K562 (cell line): Measurements from ENCODE around the gene ZNF554. TPM values are rescaled to one million over a fixed set of nuclear protein-coding genes. Genes with fewer than 3 reads are reported as not detected.

ENCODE experiments used
- JUN ChIP-seq, 2 experiments: sonication (generic) in 1 of 2; formaldehyde crosslinking in 1 of 2; IDR thresholded peaks; 2 replicates each; pipeline versions ENCODE4 v1.6.1 to v1.8.0; 2012 to 2022; ENCODE audit warnings: borderline replicate concordance in 2 of 2, mild to moderate bottlenecking in 2 of 2, improper control_type of control experiment in 1 of 2, low read depth in 1 of 2, low read length in 1 of 2, missing genetic modification reagents in 1 of 2
- ZNF395 ChIP-seq: fragments of 200-800 bp; sonication (Bioruptor generic); IDR thresholded peaks from 2 replicates; pipeline ENCODE4 v1.6.1; 2017; ENCODE audit warnings: missing genetic modification characterization, missing compliant biosample characterization
- polyA plus RNA-seq, 8 experiments: library from polyadenylated mRNA; depleted of rRNA in 4 of 8; stranded (reverse) in 5 of 8; unstranded in 3 of 8; fragments of >200 nt; fragmentation: Nextera tagmentation in 2 of 8; fragmentation: Illumina TruSeq in 1 of 8; extraction: Ambion mirVana in 2 of 8; extraction: Trizol in 1 of 8; gene quantifications; 2 replicates each; pipeline versions ENCODE4 v1.2.1 to v1.2.3, GENCODE V29; 2011 to 2014; ENCODE audit warnings: inconsistent platforms in 1 of 8, missing spikeins in 1 of 8
- total RNA-seq, 7 experiments: library from RNA; depleted of rRNA in 6 of 7; stranded (reverse); fragments of >200 nt in 6 of 7; fragmentation: Illumina TruSeq in 2 of 7; extraction: Trizol in 2 of 7; gene quantifications; 2 replicates each; pipeline versions ENCODE4 v1.2.1 to v1.2.3, GENCODE V29; 2011 to 2021; ENCODE audit warnings: low replicate concordance in 1 of 7
- TF ChIP-seq, protein P1 (sequence below): sonication (generic); formaldehyde crosslinking; IDR thresholded peaks from 2 replicates; pipeline ENCODE4 v1.8.0; 2022; ENCODE audit warnings: mild to moderate bottlenecking, missing genetic modification reagents

ZNF554 gene
- total and polyA plus RNA-seq, 9 of the 15 experiments (the other 6 are each of a cell fraction or from before 2014, with no cell fraction given): 0.07 to 1.8 (median 1.1) TPM

- TF ChIP-seq, protein P1, sequence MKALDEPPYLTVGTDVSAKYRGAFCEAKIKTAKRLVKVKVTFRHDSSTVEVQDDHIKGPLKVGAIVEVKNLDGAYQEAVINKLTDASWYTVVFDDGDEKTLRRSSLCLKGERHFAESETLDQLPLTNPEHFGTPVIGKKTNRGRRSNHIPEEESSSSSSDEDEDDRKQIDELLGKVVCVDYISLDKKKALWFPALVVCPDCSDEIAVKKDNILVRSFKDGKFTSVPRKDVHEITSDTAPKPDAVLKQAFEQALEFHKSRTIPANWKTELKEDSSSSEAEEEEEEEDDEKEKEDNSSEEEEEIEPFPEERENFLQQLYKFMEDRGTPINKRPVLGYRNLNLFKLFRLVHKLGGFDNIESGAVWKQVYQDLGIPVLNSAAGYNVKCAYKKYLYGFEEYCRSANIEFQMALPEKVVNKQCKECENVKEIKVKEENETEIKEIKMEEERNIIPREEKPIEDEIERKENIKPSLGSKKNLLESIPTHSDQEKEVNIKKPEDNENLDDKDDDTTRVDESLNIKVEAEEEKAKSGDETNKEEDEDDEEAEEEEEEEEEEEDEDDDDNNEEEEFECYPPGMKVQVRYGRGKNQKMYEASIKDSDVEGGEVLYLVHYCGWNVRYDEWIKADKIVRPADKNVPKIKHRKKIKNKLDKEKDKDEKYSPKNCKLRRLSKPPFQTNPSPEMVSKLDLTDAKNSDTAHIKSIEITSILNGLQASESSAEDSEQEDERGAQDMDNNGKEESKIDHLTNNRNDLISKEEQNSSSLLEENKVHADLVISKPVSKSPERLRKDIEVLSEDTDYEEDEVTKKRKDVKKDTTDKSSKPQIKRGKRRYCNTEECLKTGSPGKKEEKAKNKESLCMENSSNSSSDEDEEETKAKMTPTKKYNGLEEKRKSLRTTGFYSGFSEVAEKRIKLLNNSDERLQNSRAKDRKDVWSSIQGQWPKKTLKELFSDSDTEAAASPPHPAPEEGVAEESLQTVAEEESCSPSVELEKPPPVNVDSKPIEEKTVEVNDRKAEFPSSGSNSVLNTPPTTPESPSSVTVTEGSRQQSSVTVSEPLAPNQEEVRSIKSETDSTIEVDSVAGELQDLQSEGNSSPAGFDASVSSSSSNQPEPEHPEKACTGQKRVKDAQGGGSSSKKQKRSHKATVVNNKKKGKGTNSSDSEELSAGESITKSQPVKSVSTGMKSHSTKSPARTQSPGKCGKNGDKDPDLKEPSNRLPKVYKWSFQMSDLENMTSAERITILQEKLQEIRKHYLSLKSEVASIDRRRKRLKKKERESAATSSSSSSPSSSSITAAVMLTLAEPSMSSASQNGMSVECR (CRISPR knock-in tag): no peak
- TF ChIP-seq ZNF395 (CRISPR knock-in tag) (no peak), JUN (IDR thresholded peaks at IDR 0.05; ENCODE audit: borderline replicate concordance, low read depth, low read length) (no peak), JUN (CRISPR knock-in tag; IDR thresholded peaks at IDR 0.05; ENCODE audit: borderline replicate concordance) (no peak)
Observed at GRCh38 chr19:2777952-2778683, 41.5 kb upstream of the ZNF554 start (continued).
